GM23338 (cell line): ENCODE results near the gene MORC3. TPM values are rescaled to one million over a fixed set of nuclear protein-coding genes. Genes with fewer than 3 reads are reported as not detected.
"Not testable (repeated sequence)": the region's sequence is repeated elsewhere in the genome, so short reads cannot be mapped to it uniquely, and the experiment has no call there.

Source experiments
- ATAC-seq: fragments of 200-7000 bp; cut with Tn5 transposase; 3 replicates; pipeline ENCODE4 v1.9.1; 2020
- DNase-seq: peaks from one replicate; pipeline ENCODE4 v3.0.0-alpha.2; 2015; ENCODE audit warnings: low spot score
- H2AFZ ChIP-seq: fragments of 200-600 bp; sonication (generic); 2 replicates; pipeline ENCODE4 v1.8.0; 2016; ENCODE audit warnings: antibody characterized with exemption, mild to moderate bottlenecking, moderate library complexity
- H3F3A ChIP-seq: fragments of 200-600 bp; sonication (generic); replicated peaks from 2 replicates; pipeline ENCODE4 v1.8.0; 2017; ENCODE audit warnings: antibody characterized with exemption, mixed run types, low read depth
- H3K27ac ChIP-seq: fragments of 200-600 bp; sonication (generic); 2 replicates; pipeline ENCODE4 v1.6.1; 2016; ENCODE audit warnings: low read depth
- H3K27me3 ChIP-seq: fragments of 200-600 bp; sonication (generic); 2 replicates; pipeline ENCODE4 v1.8.0; 2016; ENCODE audit warnings: mild to moderate bottlenecking, mixed run types, moderate library complexity; ENCODE audit not compliant: insufficient read depth
- H3K36me3 ChIP-seq: fragments of 200-600 bp; sonication (generic); 2 replicates; pipeline ENCODE4 v1.8.0; 2016; ENCODE audit warnings: mild to moderate bottlenecking; ENCODE audit not compliant: insufficient read depth
- H3K4me1 ChIP-seq: fragments of 200-600 bp; sonication (generic); 2 replicates; pipeline ENCODE4 v1.8.0; 2016; ENCODE audit warnings: mild to moderate bottlenecking, moderate library complexity; ENCODE audit not compliant: insufficient read depth
- H3K4me2 ChIP-seq: fragments of 200-600 bp; sonication (generic); 2 replicates; pipeline ENCODE4 v1.7.1; 2017; ENCODE audit warnings: mixed run types
- H3K4me3 ChIP-seq: fragments of 200-600 bp; sonication (generic); 2 replicates; pipeline ENCODE4 v1.6.1; 2016; ENCODE audit warnings: mixed run types
- H3K79me2 ChIP-seq: fragments of 200-600 bp; sonication (generic); replicated peaks from 2 replicates; pipeline ENCODE4 v1.8.0; 2017; ENCODE audit warnings: mild to moderate bottlenecking; ENCODE audit not compliant: insufficient read depth
- H3K9me2 ChIP-seq: fragments of 200-600 bp; sonication (generic); 2 replicates; pipeline ENCODE4 v1.8.0; 2017; ENCODE audit not compliant: insufficient read depth
- H4K20me1 ChIP-seq: fragments of 200-600 bp; sonication (generic); replicated peaks from 2 replicates; pipeline ENCODE4 v1.8.0; 2017; ENCODE audit warnings: mild to moderate bottlenecking; ENCODE audit not compliant: insufficient read depth
- H3K27ac Mint-ChIP-seq: 2 replicates; pipeline ENCODE4 v1.8.0; 2020; ENCODE audit warnings: inconsistent platforms, mild to moderate bottlenecking, moderate library complexity, mixed read lengths
- H3K27me3 Mint-ChIP-seq: 3 replicates; pipeline ENCODE4 v1.8.0; 2022; ENCODE audit warnings: low read depth, mild to moderate bottlenecking, moderate library complexity, mixed read lengths, inconsistent platforms; ENCODE audit not compliant: insufficient read depth, poor library complexity
- H3K36me3 Mint-ChIP-seq: 3 replicates; pipeline ENCODE4 v1.8.0; 2021; ENCODE audit warnings: low read depth, mild to moderate bottlenecking, inconsistent platforms, moderate library complexity, mixed read lengths
- H3K4me1 Mint-ChIP-seq: 3 replicates; pipeline ENCODE4 v1.8.0; 2020; ENCODE audit warnings: mild to moderate bottlenecking, inconsistent platforms, mixed read lengths
- H3K4me3 Mint-ChIP-seq: 3 replicates; pipeline ENCODE4 v1.8.0; 2021; ENCODE audit warnings: moderate library complexity, mild to moderate bottlenecking, inconsistent platforms, mixed read lengths
- H3K9me3 Mint-ChIP-seq: 3 replicates; pipeline ENCODE4 v1.8.0; 2020; ENCODE audit warnings: moderate library complexity, mild to moderate bottlenecking, inconsistent platforms, mixed read lengths
- CTCF ChIP-seq, 2 experiments: fragments of 200-600 bp in 1 of 2; sonication (generic) in 1 of 2; conservative IDR thresholded peaks; 2 replicates each; pipeline versions ENCODE4 v1.5.1 to v1.6.1; 2016 to 2017; ENCODE audit warnings: antibody characterized with exemption in 2 of 2, low read depth in 2 of 2, mild to moderate bottlenecking in 2 of 2, moderate library complexity in 1 of 2
- EZH2 ChIP-seq: fragments of 200-600 bp; sonication (generic); IDR thresholded peaks from one replicate; pipeline ENCODE4 v1.8.0; 2017; ENCODE audit warnings: antibody characterized with exemption, mild to moderate bottlenecking, low read depth; ENCODE audit not compliant: unreplicated experiment
- JUNB ChIP-seq: IDR thresholded peaks from one replicate; pipeline ENCODE4 v1.6.1; 2016; ENCODE audit warnings: antibody characterized with exemption; ENCODE audit not compliant: unreplicated experiment
- NANOG ChIP-seq: IDR thresholded peaks from 2 replicates; pipeline ENCODE4 v1.6.1; 2016; ENCODE audit warnings: antibody characterized with exemption, borderline replicate concordance
- POLR2AphosphoS5 ChIP-seq: IDR thresholded peaks from 2 replicates; pipeline ENCODE4 v1.6.1; 2016; ENCODE audit warnings: antibody characterized with exemption, low read depth
- STAT1 ChIP-seq: IDR thresholded peaks from one replicate; pipeline ENCODE4 v1.6.1; 2016; ENCODE audit warnings: antibody characterized with exemption; ENCODE audit not compliant: unreplicated experiment
- ZNF331 ChIP-seq: fragments of 250-450 bp; sonication (Bioruptor Pico); IDR thresholded peaks from 2 replicates; pipeline ENCODE4 v1.5.0; 2020; ENCODE audit warnings: low read depth, mild to moderate bottlenecking, moderate library complexity
- polyA plus RNA-seq: library from polyadenylated mRNA; unstranded; fragments of >200 nt; fragmentation: Nextera tagmentation; extraction: Ambion mirVana; gene quantifications from 2 replicates; pipeline ENCODE4 v1.2.1, GENCODE V29; 2016
- total RNA-seq: library from RNA; depleted of rRNA; stranded (reverse); fragments of >200 nt; shearing (Covaris generic); gene quantifications from 2 replicates; pipeline ENCODE4 v1.2.3, GENCODE V29; 2014
- TF ChIP-seq, protein P1 (sequence below): fragments of 250-450 bp; sonication (Bioruptor Pico); IDR thresholded peaks from 2 replicates; pipeline ENCODE4 v1.5.0; 2020; ENCODE audit warnings: mild to moderate bottlenecking, moderate library complexity
- TF ChIP-seq, protein P2 (sequence below): IDR thresholded peaks from 2 replicates; pipeline ENCODE4 v1.6.1; 2016; ENCODE audit warnings: antibody characterized with exemption

The MORC3 gene
- total and polyA plus RNA-seq, 2 experiments from 2014 or later, result 11.5 to 25.4 TPM

- TF ChIP-seq ZNF331 (no peak), NANOG (no peak), EZH2 (no peak), STAT1 (no peak), POLR2AphosphoS5 (no peak), JUNB (no peak), CTCF (conservative IDR thresholded peaks at IDR 0.05; ENCODE audit: low read depth in 2 of 2) (no peak)
- TF ChIP-seq, protein P1, sequence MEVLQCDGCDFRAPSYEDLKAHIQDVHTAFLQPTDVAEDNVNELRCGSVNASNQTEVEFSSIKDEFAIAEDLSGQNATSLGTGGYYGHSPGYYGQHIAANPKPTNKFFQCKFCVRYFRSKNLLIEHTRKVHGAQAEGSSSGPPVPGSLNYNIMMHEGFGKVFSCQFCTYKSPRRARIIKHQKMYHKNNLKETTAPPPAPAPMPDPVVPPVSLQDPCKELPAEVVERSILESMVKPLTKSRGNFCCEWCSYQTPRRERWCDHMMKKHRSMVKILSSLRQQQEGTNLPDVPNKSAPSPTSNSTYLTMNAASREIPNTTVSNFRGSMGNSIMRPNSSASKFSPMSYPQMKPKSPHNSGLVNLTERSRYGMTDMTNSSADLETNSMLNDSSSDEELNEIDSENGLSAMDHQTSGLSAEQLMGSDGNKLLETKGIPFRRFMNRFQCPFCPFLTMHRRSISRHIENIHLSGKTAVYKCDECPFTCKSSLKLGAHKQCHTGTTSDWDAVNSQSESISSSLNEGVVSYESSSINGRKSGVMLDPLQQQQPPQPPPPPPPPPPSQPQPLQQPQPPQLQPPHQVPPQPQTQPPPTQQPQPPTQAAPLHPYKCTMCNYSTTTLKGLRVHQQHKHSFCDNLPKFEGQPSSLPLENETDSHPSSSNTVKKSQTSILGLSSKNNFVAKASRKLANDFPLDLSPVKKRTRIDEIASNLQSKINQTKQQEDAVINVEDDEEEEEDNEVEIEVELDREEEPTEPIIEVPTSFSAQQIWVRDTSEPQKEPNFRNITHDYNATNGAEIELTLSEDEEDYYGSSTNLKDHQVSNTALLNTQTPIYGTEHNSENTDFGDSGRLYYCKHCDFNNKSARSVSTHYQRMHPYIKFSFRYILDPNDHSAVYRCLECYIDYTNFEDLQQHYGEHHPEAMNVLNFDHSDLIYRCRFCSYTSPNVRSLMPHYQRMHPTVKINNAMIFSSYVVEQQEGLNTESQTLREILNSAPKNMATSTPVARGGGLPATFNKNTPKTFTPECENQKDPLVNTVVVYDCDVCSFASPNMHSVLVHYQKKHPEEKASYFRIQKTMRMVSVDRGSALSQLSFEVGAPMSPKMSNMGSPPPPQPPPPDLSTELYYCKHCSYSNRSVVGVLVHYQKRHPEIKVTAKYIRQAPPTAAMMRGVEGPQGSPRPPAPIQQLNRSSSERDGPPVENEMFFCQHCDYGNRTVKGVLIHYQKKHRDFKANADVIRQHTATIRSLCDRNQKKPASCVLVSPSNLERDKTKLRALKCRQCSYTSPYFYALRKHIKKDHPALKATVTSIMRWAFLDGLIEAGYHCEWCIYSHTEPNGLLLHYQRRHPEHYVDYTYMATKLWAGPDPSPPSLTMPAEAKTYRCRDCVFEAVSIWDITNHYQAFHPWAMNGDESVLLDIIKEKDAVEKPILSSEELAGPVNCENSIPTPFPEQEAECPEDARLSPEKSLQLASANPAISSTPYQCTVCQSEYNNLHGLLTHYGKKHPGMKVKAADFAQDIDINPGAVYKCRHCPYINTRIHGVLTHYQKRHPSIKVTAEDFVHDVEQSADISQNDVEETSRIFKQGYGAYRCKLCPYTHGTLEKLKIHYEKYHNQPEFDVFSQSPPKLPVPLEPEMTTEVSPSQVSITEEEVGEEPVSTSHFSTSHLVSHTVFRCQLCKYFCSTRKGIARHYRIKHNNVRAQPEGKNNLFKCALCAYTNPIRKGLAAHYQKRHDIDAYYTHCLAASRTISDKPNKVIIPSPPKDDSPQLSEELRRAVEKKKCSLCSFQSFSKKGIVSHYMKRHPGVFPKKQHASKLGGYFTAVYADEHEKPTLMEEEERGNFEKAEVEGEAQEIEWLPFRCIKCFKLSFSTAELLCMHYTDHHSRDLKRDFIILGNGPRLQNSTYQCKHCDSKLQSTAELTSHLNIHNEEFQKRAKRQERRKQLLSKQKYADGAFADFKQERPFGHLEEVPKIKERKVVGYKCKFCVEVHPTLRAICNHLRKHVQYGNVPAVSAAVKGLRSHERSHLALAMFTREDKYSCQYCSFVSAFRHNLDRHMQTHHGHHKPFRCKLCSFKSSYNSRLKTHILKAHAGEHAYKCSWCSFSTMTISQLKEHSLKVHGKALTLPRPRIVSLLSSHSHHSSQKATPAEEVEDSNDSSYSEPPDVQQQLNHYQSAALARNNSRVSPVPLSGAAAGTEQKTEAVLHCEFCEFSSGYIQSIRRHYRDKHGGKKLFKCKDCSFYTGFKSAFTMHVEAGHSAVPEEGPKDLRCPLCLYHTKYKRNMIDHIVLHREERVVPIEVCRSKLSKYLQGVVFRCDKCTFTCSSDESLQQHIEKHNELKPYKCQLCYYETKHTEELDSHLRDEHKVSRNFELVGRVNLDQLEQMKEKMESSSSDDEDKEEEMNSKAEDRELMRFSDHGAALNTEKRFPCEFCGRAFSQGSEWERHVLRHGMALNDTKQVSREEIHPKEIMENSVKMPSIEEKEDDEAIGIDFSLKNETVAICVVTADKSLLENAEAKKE (CRISPR knock-in tag), result no peak
- TF ChIP-seq, protein P2, sequence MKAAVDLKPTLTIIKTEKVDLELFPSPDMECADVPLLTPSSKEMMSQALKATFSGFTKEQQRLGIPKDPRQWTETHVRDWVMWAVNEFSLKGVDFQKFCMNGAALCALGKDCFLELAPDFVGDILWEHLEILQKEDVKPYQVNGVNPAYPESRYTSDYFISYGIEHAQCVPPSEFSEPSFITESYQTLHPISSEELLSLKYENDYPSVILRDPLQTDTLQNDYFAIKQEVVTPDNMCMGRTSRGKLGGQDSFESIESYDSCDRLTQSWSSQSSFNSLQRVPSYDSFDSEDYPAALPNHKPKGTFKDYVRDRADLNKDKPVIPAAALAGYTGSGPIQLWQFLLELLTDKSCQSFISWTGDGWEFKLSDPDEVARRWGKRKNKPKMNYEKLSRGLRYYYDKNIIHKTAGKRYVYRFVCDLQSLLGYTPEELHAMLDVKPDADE, result no peak
- no peak overlapping the region for H2AFZ ChIP-seq
- H3K27me3 ChIP-seq, result no peaks in the 10 kb centered on the region
- H3K4me2 ChIP-seq, result no peak overlapping the region
- Mint-ChIP-seq H3K36me3 (0 out of 3 replicates have a peak, but pooled peaks cover 3% of the 10 kb centered on the region), H3K4me1 (peaks cover 8% of the 10 kb centered on the region), H3K4me3 (no peak overlapping the region), H3K27me3 (peaks cover 7% of the 10 kb centered on the region), H3K9me3 (peaks cover 15% of the 10 kb centered on the region; the same call in 2 of the 3 replicates), H3K27ac (no peak overlapping the region)
- H3K27ac ChIP-seq, result no peak overlapping the region
- no peak for ATAC-seq
- H3K4me1 ChIP-seq, result peaks cover 6% of the 10 kb centered on the region; the same call in 1 of the 2 replicates
- H4K20me1 ChIP-seq, result no peaks in the 10 kb centered on the region
- H3K79me2 ChIP-seq, result no peaks in the 10 kb centered on the region
- H3K9me2 ChIP-seq, result no peaks in the 10 kb centered on the region
- DNase-seq, result no peak
- H3K36me3 ChIP-seq, result no peaks in the 10 kb centered on the region
- 0 out of 2 replicates have a peak, but pooled peaks cover 5% of the 10 kb centered on the region for H3F3A ChIP-seq
- H3K4me3 ChIP-seq, result no peak overlapping the region
These were observed 10.0 kb upstream of the MORC3 start for GRCh38 chr21:36310016-36310415.

DNA sequence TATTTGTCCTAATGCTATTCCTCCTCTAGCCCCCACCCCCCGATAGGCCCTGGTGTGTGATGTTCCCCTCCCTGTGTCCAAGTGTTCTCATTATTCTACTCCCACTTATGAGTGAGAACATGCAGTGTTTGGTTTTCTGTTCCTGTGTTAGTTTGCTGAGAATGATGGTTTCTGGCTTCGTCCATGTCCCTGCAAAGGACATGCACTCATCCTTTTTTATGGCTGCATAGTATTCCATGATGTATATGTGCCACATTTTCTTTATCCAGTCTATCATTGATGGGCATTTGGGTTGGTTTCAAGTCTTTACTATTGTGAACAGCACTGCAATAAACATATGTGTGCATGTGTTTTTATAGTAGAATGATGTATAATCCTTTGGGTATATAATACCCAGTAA, 6.6 kb upstream of the MORC3 start:
- not testable (repeated sequence) for H3K9me2 ChIP-seq, H3K27me3 ChIP-seq

DNA sequence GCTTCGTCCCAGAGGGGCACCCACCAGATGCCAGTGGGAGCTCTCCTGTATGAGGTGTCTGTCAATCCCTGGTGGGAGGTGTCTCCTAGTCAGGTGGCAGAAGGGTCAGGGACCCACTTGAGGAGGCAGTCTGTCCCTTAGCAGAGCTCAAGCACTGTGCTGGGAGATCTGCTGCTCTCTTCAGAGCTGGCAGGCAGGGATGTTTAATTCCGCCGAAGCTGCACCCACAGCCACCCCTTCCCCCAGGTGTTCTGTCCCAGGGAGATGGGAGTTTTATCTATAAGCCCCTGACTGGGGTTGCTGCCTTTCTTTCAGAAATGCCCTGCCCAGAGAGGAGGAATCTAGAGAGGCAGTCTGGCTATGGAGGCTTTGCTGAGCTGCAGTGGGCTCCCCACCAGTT, 4.0 kb upstream of the MORC3 start:
- H3K4me3 ChIP-seq, H3K27ac ChIP-seq, H3F3A ChIP-seq, H3K27me3 ChIP-seq, H3K79me2 ChIP-seq, H3K4me3 Mint-ChIP-seq, H3K36me3 ChIP-seq, H4K20me1 ChIP-seq, H3K4me2 ChIP-seq, ATAC-seq, H2AFZ ChIP-seq, H3K9me2 ChIP-seq, H3K4me1 ChIP-seq, H3K36me3 Mint-ChIP-seq, H3K27ac Mint-ChIP-seq, H3K4me1 Mint-ChIP-seq, DNase-seq, H3K27me3 Mint-ChIP-seq: not testable (repeated sequence)
- peaks cover 18% of the 10 kb centered on the region; the same call in 2 of the 3 replicates for H3K9me3 Mint-ChIP-seq

More for the DNA sequence above, 6.6 kb upstream of the MORC3 start:
- not testable (repeated sequence) for ATAC-seq, H3K36me3 ChIP-seq, H3K4me1 Mint-ChIP-seq, H4K20me1 ChIP-seq, H3K79me2 ChIP-seq, H3K4me3 ChIP-seq, H3K27ac ChIP-seq, H3K4me2 ChIP-seq, H3K4me3 Mint-ChIP-seq, H3F3A ChIP-seq, H3K27me3 Mint-ChIP-seq, H3K4me1 ChIP-seq, H3K36me3 Mint-ChIP-seq, H2AFZ ChIP-seq, H3K27ac Mint-ChIP-seq, DNase-seq
- H3K9me3 Mint-ChIP-seq, result peaks cover 19% of the 10 kb centered on the region; the same call in 2 of the 3 replicates
